HG03521 (cell line): ENCODE data around the gene PTPRQ.
"Not testable (repeated sequence)": the region's sequence is repeated elsewhere in the genome, so short reads cannot be mapped to it uniquely, and the experiment has no call there.

ENCODE experiments used
- ATAC-seq: cut with Tn5 transposase; IDR thresholded peaks from one replicate; pipeline ENCODE4 v1.9.1; 2021; ENCODE audit warnings: mild to moderate bottlenecking, moderate library complexity; ENCODE audit not compliant: unreplicated experiment

The PTPRQ gene

GRCh38 chr12:80472236-80472635 lies 28.2 kb downstream of the PTPRQ start:
- ATAC-seq = no peak

GRCh38 chr12:80472911-80473500 lies 29.0 kb downstream of the PTPRQ start:
- ATAC-seq = no peak

GRCh38 chr12:80477521-80478145 lies 33.6 kb downstream of the PTPRQ start:
- ATAC-seq = not testable (repeated sequence)

- no peak for ATAC-seq
Measured at GRCh38 chr12:80484746-80485145, 40.7 kb downstream of the PTPRQ start.

- ATAC-seq = no peak
Measured at GRCh38 chr12:80485222-80485987, 41.4 kb downstream of the PTPRQ start.

GRCh38 chr12:80490329-80490728 lies 46.3 kb downstream of the PTPRQ start:
- ATAC-seq = no peak

- ATAC-seq = no peak
Measured at GRCh38 chr12:80491166-80491565, 47.1 kb downstream of the PTPRQ start.

- ATAC-seq = no peak
Measured at GRCh38 chr12:80493466-80493865, 49.4 kb downstream of the PTPRQ start.

GRCh38 chr12:80494836-80495235 lies 50.8 kb downstream of the PTPRQ start:
- no peak for ATAC-seq

GRCh38 chr12:80498059-80498728 lies 54.2 kb downstream of the PTPRQ start:
- ATAC-seq = no peak

GRCh38 chr12:80504389-80505163 lies 60.5 kb downstream of the PTPRQ start:
- ATAC-seq = no peak

GRCh38 chr12:80509781-80510556 lies 65.9 kb downstream of the PTPRQ start:
- ATAC-seq = no peak

- ATAC-seq = no peak
Measured at GRCh38 chr12:80512781-80513180, 68.7 kb downstream of the PTPRQ start.

- no peak for ATAC-seq
Measured at GRCh38 chr12:80513211-80513610, 69.2 kb downstream of the PTPRQ start.

- no peak for ATAC-seq
Measured at GRCh38 chr12:80517655-80518054, 73.6 kb downstream of the PTPRQ start.

- no peak for ATAC-seq
Measured at GRCh38 chr12:80531646-80532045, 87.6 kb downstream of the PTPRQ start.

GRCh38 chr12:80539029-80539428 lies 95.0 kb downstream of the PTPRQ start:
- ATAC-seq = no peak

GRCh38 chr12:80549298-80549697 lies 105.3 kb downstream of the PTPRQ start:
- ATAC-seq = no peak

- ATAC-seq = no peak
Measured at GRCh38 chr12:80551897-80552296, 107.9 kb downstream of the PTPRQ start.

- ATAC-seq = no peak
Measured at GRCh38 chr12:80553316-80553715, 109.3 kb downstream of the PTPRQ start.
